HT-29 (cell line): Measurements from ENCODE around the gene SLC25A33. TPM values are rescaled to one million over a fixed set of nuclear protein-coding genes. Genes with fewer than 3 reads are reported as not detected.

Experiments
- DNase-seq: peaks from one replicate; pipeline ENCODE4 v3.0.0-alpha.2; 2015; ENCODE audit warnings: low spot score
- total RNA-seq: library from RNA; depleted of rRNA; stranded (reverse); fragments of >200 nt; shearing (Covaris generic); gene quantifications from 2 replicates; pipeline ENCODE4 v1.2.3, GENCODE V29; 2014

The SLC25A33 gene
- total RNA-seq, 1 experiment from 2014 or later: 13.0 TPM

DNA sequence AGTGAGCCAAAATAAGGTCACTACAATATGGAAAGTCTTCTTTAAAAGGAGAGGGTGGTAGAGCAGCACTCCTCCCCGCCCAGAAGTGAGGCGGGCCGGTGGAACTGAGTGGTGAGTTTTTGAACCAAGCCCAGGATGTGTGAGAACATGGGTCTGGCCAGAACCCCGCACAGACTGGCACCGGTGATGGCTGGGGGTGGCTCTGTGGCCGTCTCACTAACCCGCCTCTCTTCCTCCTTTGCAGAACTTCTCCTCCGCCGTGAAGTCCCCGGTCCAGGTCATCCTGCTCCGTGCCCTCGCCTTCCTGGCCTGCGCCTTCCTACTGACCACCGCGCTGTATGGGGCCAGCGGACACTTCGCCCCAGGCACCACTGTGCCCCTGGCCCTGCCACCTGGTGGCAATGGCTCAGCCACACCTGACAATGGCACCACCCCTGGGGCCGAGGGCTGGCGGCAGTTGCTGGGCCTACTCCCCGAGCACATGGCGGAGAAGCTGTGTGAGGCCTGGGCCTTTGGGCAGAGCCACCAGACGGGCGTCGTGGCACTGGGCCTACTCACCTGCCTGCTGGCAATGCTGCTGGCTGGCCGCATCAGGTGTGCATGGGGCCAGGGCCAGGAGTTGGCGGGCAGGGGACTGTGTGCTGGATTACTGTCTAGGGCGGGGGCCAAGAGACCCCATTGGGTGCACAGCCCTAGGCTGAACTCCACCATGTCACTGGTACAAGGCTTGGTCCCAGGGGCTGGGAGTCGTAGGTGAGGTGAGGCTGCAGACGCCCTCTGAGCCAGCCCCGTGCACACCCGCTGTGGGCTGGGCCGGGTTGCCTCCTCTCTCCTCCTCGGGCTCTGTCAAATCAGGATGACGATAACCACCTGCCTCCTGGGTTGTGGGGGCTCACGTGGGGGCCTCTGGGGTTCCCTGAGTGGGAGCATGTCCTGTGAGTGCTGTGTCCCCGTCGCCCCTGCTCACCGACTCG, 61.9 kb downstream of the SLC25A33 start:
- no peak for DNase-seq

DNA sequence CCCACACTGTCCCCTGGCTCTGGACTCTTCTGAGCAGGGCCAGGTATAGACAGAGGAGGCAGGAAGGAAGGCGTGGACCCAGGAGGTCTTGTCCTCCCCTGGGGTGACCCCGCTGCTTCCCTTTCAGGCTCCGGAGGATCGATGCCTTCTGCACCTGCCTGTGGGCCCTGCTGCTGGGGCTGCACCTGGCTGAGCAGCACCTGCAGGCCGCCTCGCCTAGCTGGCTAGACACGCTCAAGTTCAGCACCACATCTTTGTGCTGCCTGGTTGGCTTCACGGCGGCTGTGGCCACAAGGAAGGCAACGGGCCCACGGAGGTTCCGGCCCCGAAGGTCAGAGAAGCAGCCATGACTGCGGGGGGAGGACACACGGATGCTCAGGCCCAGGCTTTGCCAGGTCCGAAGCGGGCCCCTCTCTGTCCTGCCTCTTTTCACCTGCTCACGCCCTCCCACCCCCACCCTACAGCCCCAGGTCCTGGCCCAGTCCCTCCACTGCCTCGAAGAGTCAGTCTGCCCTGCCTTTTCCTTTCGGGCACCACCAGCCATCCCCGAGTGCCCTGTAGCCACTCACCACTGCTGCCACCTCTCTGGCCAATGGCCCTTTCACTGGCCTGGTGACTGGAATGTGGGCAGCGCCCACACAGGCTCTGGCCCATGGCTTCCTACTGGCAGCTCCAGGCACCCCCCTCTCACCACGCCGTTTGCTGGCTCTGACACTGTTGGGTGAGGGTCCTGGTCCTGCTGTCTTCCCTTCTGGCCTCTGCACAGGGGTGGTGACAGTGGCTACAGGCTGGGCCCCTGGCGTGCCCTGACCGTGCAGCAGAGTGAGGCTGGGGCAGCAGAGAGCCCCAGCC, 62.9 kb downstream of the SLC25A33 start:
- no peak for DNase-seq

DNA sequence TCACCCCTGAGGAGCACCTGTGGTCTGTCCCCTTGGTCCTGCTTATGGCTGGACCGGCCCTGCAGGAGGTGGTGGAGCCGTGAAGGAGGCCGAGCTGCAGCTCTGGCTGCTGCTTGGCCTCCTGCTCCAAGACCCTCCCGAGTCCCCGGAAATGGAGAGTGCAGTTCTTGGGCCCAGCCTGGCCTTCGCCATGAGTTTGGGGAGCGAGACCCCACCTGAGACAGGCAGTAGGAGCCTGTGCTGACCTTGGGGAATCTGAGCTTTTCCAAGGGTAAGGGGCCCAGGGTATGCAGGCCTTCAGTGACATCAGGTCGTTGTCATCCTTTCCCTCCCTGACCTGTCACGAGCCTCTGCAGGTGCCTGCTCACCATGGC, 63.5 kb downstream of the SLC25A33 start:
- DNase-seq: no peak

DNA sequence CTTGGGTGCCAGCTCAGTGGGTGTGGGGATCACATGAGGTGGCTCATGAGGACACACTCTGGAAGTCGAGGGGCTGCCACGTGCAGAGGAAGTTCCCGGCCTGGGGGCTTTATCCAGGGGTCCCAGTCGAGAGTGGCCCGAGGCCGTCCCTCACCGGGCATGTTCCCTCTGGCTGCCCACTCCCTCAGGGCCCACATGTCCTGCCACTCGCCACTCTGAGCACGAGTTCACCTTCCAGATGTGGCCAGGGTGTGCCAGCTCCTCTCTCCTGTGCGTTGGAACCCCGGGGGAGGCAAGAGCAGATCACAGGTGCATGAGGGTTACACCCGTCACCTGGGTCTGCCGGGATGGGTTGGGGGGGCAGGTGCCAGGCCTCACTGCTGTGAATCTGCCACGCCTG, 64.0 kb downstream of the SLC25A33 start:
- DNase-seq: no peak

DNA sequence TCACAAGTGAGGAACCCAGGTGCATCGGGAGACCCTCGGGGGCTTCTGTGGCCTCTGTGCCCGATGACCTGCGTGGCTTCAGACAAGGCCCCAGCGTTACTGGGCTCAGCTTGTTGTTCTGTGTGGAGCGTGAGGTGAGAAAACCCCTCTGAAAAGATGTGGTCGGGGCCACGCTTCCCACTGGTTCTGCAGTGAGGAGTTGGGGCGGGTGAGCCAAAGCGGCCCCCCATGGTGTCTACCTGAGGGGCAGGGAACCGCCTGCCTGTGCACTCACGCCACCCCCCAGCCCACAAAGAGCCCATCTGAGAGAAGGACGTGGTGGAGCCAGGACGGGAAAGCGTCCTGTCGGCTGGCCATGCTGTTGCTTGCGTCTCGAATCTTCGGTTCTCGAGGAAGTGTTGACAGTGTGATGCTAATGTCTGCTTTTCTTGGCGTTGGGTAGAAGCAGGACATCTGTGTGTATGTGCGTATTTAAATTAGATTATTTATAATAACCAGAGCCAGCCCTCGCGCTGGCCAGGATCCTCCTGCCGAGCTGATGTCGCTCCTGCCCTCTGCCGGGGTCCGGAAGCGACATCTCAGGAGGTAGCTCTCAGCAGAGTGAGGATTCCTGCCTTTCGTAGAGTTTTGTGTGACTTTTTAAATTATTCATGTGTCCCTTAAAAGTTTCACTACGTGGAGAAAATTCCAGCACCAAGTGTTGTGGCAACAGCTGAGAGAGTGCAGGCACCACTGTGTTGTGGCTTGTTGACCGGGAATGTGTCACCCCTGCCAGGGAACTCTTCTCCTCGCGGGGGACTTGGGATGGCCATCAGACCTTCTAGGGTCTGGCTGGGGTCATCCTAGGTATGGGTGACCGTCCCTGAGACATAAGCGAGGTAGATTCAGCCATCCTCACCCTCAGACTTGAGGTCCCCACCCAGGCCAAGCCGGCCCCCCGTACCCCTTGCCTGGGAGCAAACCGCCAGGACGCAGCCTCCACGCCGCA, 64.8 kb downstream of the SLC25A33 start:
- no peak for DNase-seq

DNA sequence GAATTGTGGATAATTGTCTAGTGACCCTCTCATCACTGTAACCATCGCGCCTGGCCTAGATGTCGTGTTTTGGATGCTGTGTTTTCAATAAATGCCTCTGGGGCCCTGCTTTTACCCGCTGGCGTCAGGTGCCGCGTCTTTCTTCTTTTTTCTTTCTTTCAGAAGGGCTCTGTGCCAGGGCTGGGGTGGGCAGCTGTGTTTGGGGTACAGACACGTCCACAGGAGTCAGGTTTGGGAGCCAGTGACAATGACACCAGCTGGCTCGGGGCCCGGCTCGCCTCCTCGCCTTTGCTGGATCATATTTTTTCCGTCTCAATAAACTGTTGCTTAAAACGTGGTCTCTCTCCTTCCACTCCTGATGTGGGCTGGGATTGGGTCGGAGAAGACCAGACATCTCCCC, 65.6 kb downstream of the SLC25A33 start:
- DNase-seq: no peak

DNA sequence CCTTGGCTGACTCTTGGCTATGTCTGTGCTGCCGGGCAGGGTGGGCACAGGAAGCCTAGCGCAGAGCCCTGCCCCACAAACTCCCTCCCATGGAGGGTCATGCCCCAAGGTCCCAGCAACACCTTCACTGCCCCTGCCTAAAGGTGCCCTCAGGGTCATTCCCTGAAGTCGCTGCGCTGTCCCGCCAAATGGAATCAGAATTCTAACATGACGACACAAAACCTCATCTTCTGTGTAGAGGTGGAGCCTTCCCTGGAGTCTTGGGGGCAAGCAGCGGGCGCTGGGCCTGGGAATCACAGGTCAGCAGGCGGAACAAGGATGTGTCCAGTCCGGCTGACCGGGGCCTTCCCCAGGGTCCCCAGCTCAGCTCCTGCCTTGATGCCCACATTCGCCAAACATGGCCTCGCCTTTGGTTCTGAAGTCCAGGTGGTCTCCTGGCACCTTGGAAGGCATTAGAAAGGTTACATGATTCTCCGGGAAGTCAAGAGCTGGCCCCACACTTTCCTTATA, 66.7 kb downstream of the SLC25A33 start:
- no peak for DNase-seq

DNA sequence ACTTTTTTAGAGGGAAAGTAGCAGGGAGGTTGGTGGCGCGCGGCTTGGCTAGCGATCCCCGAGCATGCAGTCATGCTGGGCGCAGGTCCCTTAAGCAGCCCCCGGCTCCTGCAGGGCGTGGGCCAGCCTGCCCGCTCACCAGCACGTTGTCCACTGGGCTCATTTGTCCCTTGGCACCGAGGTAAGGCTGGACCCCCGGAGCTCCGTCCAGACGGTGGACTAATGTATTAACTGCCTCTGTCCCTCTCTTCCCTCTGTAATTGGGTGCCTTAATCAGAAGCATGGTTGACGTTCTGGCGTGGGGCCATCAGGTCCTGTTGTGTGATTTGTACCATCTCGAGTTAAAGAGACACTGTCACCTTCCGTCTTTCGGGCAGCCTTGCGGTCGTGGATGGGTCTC, 67.2 kb downstream of the SLC25A33 start:
- DNase-seq: no peak

DNA sequence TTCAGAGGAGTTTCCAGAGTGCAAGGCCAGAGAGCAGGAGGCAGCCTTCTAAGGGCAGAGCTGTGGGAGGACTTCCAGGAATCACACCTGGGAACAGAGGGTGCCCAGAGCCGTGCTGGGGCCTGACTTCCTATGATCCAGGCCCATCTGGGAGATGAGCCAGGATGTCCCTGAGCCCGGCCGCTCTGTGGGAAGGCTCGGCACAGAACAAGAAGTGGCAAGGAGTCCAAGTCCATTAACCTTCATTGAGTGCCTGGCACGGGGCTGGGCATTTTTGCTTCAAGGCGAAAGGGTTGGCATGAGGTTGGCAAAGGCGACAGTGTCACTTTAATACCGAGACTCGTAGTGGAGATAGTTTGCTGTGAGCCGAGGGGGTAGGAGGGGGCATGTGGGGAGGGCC, 67.7 kb downstream of the SLC25A33 start:
- no peak for DNase-seq

DNA sequence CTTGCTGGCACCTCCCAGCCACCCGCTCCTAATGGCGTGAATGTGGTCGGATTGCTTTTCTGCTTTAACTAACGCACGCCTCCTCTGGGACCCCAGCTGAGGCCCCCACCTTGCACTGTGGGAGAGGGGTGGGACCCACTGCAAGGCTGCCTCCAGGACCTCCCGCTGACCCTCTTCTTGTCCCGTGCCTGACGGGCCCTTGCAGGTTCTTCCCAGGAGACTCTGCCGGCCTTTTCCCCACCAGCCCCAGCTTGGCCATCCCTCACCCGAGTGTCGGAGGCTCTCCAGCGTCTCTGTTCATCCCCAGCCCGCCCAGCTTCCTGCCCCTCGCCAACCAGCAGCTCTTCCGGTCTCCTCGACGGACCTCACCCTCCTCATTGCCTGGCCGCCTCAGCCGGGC, 68.1 kb downstream of the SLC25A33 start:
- DNase-seq: no peak

DNA sequence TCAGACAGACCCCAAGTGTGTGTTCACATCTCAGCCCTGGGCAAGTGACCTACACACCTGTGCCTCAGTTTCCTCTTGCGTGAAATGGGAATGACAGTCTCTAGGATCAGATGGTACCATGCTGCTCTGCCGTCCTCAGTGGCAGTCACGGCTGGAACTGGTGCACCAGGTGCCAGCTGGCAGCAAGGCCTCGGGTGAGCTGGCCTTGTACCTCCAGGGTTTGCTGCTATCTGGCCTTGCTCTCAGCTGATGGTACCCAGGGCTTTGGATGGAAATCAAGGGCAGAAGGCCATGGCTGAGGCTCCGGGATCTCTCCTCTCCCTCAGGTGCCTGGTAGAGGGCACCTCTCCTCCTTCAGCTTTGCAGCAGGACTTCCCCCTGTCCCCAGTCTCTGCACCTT, 70.7 kb downstream of the SLC25A33 start:
- DNase-seq: no peak

DNA sequence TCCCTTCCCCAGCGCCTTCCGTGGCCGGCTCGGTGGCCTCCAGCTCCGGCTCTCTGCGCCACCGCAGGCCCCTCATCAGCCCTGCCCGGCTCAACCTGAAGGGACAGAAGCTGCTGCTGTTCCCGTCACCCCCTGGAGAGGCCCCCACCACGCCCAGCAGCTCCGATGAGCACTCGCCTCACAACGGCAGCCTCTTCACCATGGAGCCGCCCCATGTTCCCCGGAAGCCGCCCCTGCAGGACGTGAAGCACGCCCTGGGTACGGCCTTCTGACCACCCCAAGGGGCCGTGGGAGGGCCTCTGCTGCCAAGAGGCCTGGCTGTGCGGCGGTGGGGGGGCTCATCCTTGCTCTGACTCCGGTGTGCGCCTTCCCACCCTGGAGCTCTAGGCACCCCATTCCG, 71.3 kb downstream of the SLC25A33 start:
- no peak for DNase-seq

DNA sequence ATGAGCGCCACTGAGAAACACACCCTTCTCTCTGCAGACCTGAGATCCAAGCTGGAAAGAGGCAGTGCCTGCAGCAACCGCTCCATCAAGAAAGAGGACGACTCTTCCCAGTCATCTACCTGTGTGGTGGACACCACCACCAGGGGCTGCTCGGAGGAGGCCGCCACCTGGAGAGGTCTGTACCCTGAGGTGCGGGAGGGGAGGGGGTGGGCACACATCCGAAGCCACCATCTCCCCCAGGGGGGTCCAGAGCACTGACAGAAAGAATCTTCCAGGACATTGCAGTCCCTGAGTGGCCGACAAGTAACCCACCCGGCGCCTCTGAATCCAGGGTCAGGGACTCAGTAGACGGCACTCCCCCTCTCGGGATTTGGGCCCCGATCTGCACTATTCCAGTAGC, 72.5 kb downstream of the SLC25A33 start:
- DNase-seq: no peak

DNA sequence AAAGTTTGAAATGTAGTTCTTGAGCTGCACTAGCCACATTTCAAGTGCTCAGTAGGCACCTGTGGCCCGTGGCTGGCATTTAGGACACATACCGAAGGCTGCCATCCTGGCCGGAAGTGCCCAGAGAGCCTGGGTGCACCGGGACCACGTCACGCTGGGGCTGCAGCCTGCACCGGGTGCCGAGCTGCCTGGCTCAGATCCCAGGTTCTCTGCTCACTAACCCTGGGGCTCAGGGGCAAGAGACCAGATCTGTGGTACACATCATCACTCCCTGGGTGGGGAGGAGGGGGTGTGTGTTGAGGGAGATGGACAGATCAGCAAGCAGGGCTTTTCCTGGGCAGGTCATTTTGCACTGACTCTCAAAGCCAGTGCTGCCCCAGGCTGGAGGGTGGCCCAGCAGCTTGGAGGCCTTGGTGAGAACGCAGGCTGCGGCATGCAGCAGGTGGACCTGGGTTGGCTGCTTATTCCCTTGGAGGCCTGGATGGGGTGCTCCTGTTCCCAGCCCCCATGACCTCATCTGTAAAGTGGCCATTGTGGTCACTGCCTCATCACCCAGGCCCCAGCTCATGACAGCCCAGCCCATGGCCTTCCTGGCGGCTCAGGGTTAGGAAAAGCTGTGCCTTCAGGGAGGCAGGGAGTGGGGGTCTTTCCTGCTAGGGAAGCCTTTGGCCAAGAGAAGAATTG, 73.0 kb downstream of the SLC25A33 start:
- DNase-seq: no peak

DNA sequence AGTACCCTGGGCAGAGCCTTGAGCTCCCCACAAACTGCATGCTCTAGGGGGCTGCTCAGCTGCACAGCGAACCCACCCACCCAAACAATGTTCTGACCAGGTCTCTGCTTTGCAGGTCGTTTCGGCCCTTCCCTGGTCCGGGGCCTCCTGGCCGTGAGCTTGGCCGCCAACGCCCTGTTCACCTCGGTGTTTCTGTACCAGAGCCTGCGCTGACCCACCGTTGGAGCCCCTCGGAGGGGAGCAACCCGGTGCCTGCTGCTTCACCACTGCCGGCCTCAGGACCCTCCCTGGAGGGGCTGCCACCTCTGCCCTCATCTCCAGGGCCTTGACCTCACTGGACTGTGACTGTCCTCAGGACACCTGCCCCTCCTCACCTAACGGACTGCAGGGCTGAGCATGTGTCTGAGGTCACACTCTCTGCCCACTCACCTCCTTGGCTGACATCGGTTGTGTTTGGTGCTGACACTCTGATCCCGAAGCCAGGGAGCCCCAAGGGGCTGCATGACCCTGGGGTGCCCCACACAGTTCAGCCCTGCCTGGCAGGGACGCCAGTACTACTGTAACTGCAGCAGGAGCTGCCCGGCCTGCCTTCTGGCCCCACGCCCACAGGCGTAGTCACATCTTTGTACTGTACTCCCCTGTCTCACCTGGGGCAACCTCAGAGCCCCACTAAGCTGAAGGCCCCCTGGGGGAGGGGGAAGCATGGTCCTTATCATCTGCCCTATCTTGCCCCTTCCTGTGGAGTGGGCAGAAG, 73.8 kb downstream of the SLC25A33 start:
- no peak for DNase-seq

DNA sequence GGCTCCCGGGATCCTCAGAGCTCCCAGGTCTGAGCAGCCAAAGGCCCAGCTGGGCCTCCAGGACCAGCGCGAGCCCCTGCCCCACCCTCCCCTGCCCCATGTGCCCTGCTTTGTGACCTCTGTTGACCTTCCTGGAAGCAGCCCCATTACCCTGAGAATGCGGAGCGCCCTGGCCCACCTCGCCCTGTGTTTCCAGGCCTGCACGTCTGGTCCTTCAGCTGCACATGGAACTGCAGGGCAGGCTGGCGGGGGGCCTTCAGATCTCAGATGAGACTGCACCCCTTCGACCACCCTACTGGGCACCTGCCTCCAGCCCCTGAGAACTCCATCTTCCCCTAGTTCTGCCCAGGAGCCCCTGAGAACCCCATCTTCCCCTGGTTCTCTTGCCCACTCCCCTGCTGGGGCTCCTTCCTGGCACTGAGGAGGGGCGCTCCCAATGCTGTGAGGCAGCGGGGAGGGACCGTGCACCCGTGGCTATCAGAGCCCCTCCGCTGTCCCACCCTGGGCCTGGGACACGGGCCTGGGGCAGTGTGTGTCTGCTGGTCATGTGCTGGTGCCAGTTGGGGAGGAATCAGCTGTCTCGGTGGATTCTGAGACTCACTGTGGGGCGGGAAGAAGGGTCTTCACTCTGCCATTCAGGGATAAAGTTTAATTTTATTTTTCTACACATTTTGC, 74.5 kb downstream of the SLC25A33 start:
- DNase-seq: no peak

DNA sequence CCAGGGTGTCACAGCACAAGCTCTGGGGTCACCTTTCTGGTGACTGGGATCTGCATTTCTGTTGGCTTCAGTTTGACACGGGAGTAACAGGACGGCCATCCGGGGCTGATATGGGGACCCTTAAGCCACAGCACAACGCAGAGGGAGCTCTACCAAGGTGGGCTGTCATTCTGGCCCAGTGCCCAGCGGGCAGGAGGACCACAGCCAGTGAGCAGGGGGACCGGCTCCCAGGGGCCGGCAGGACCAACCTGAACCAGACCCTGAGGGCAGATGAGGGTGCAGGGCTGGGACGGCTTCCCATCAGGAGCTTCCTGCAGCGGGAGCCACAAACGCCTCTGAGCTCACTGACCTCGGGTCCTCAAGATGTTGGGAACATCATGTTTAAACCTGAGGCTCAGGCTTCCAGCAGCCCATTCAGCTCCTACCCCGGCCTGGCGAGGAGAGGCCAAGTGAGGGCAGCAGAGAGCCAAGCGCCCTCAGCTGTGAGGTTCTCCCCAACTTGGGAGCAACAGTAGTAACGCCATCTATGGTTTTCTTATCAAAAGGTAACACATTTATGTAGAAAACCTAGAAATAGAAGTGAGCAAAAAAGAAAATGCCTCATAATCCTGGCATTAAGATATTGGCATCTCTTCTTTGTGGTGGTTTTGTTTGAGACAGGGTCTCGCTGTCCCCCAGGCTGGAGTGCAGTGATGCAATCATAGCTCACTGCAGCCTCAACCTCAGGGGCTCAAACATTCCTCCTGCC, 76.2 kb downstream of the SLC25A33 start:
- peak; percentile 66 for DNase-seq

DNA sequence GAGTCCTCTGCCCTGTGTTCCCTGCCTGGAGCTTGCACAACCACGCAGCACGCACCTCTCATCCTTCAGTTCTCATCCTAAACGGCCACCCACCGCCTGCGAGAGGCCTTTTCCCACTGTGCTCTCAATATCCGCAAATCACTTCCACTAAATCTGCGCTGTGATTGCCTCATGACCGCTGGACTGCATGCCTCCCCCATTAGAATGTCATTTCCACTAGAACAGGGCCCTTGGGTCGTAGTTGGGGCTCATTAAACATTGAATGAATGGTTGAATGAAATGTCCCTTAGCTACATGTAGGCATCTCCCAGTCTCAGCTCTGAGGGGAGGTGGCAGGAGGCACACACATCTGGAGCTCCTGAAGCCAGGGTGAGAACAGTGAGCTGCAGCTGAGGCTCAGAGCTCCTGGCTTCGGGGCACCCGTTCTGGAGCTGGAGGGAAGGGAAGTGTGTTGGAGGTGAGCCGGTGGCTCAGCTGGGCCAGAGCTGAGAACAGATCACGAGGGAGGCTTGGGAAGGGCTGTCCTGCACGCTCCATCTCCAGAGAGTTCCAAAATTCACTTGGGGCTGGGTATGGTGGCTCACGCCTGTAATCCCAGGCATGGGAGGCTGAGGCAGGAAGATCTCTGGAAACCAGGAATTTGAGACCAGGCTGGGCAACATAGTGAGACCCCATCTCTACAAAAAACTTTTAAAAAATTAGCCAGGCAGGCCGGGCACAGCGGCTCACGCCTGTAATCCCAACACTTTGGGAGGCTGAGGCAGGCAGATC, 79.8 kb downstream of the SLC25A33 start:
- no peak for DNase-seq
